CD4-positive, alpha-beta T cell treated with Interleukin-12 subunit alpha and Interleukin-12 subunit beta, for 1 hour (primary cell): ENCODE measurements around the gene CARS2.

Experiments used
- DNase-seq: peaks from one replicate; pipeline ENCODE4 v3.0.0-alpha.2; 2020

CARS2 gene

GRCh38 chr13:110650436-110650835, 55.5 kb downstream of the CARS2 start:
- no peak for DNase-seq

GRCh38 chr13:110649551-110649950, 56.4 kb downstream of the CARS2 start:
- DNase-seq, result no peak

GRCh38 chr13:110648848-110649421, 57.0 kb downstream of the CARS2 start:
- no peak for DNase-seq

DNA sequence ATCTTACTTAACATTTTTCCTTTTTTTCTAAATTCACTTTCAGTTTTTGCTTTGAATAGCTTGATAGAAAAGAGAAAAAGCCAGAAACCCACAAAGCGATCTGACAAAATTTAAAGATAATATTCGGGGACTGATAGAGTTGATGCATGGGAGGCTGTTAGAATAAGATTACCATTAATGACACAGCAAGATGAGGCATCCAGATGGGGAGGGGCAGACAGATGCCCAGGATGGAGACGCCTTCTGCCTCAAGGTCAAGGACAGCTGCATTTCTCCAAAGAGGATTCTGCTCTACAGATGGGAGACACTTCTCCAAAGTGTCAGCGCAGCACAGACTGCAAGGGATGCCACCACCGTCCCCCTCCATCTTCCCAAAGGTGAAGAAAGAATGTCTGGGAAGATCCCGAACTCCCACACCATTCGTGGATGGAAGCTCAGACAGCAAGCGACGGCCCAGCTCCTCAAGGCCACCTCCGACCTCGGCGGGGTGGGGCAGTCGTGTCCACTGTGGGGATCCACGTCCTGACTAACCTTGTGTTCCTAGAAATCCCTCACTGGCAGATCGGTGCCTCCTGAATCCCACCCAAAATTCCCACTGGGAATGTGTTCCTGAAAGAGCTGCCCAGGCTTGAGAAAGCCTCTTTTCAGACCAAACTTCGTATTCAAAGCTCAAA, 57.6 kb downstream of the CARS2 start:
- DNase-seq, result no peak

DNA sequence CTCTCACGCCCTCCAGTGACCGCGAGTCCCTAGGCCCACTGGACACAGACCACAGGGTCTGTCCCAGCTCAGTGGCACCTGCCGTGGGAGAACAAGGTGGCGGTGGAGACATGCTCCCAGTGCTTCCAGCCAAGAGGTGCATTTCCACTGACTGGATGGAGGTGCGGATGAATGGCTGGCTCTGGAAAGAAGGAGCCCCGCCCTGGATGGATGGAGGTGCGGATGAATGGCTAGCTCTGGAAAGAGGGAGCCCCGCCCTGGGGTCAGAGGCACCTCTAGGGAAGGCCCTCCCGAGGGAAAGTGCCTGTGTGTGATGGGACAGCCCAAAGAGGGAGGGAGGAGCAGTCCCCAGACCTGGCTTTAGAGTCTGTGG, 58.6 kb downstream of the CARS2 start:
- no peak for DNase-seq

GRCh38 chr13:110646442-110647364, 59.2 kb downstream of the CARS2 start:
- DNase-seq, result no peak

DNA sequence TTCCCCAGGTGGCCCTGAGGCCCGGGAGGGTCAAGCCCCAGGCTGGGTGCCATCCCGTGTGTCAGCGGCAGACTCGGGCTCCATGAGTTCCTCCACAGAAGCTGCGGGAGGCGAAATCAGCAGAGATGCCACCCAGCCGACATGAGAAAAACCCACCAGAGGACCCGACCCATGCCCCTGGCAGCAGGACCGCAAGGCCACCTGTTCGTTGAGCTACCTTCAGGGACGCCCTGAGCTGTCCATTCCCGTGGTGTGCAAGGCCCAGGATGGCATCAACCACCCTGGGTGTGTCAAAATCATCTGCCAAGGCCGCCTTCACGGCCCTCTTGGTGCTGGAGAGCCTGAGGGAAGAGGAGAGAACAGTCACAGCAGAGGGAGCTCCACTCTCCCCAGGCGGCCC, 60.2 kb downstream of the CARS2 start:
- no peak for DNase-seq

GRCh38 chr13:110644892-110645521, 60.9 kb downstream of the CARS2 start:
- peak; percentile 57 for DNase-seq

DNA sequence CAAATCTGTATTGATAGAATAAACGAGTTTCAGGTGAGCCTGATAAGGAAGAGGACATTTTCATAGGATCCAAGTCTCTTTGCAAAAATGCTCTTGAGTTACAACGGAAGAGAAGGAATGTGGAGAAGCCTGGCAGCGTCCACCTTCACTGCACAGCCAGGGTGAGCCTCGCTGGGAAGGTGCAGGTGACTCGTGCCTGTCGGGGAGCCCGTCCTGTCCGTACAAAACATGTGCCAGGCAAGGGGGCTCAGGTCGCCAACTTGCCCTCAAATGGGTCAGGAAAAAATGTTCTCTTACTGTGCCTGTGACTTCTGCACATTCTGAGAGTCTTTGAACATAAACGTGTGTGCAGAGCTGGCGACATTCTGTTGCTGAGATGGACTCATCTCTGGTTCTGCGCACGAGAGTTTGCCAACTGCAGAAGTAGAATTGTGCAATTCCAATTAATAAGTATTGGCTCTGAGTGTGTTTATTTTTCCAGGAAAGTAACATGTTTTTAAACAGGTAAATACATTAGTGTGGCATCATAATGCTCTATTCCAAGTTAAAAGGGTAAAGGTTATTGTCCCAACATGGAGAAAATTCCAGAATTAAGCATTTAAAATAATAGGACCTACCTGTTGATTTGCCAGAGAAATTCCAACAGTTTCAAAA, 62.0 kb downstream of the CARS2 start:
- DNase-seq, result no peak

DNA sequence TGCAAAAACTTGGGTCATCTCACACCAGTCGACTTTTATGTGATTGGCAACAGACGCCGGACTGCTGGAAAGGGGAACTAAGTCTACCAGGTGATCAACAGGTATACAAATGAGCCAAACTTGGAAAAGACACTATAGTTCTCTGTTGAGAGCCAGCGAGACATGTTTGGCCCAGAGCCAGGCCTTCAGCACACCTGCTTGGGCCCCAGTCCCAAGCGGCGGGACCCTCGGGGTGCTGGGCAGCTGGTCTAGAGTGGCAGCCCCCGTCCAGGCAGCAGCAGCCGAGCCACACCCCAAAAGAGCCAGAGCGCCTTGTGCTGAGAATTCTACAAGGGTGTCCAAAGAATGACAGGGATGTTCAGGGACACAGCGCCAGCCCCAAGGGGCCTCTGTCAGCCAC, 62.6 kb downstream of the CARS2 start:
- DNase-seq, result no peak

DNA sequence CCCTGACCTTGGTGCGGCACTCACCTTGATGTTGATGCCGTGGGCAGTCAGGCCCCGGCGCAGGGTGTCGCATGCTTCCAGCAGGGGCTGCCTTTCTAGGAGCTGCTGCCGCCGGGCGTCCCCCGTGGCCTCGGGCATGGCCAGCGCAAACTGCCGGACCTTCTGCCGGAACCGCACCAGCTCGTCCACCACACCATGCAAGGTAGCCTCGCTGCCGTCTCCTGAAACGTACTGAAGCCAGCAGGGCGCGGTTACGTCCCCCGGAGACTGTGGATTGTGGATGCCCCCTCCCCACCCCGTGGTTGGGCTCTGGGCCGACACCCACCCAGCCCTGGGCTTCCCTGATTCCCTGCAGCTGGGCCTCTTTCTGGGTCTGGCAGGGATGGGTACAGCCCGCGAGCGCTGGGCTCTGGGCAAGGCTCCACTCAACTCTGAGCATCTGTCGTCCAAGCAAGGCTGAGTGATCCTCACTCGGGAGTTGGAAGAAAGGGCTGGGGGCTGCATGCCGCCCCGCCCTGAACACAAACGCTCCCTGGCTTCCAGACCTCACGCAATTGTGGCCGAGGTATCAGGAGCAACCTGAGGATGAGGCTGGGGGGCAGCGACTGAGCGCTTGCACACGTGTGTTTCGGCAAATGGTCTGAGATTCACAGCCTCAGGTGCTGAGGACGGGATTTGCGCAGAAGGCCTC, 63.5 kb downstream of the CARS2 start:
- no peak for DNase-seq

DNA sequence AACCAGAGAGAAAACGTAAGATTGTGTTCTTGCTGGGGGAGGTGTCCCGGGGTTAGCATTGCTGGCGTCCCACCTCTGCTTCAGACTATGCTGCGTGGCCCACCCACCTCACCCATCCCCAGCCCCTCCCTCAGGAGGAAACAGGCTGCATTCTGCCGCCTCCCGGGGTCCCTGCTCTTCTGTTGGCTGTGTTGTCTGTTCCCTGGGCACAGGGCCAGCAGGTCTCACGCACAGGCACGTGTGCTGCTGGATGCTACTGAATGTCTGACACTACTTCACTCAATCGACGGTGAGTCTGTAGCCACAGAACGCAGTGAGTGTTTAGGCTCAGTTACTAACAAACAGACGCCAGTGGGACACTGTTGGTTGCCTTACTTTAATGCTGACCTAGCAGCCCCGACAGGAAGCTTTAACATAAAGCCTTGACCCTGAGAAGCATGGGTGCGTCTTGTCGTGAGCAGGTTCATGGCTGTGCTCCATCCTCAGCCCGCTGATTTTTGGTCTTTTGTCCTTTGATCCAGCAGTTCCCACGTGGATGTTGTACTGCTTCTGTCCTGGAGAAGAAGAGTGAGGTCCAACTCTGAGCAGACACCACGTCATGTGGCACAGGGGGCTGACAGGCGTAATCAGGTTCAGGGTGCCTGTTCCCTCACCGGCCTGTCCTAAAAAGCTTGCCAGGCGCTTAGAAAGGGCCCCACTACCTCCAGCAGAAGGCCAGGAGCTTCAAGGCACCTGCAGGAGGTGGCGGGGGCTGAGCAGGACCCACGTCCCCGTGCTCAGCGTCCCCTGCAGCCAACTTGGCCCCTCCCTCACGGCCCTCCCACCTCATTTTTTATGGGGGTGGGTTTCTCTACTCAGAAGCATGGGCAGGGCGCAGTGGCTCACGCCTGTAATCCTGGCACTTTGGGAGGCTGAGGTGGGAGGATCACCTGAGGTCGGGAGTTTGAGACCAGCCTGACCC, 64.6 kb downstream of the CARS2 start:
- DNase-seq, result no peak

DNA sequence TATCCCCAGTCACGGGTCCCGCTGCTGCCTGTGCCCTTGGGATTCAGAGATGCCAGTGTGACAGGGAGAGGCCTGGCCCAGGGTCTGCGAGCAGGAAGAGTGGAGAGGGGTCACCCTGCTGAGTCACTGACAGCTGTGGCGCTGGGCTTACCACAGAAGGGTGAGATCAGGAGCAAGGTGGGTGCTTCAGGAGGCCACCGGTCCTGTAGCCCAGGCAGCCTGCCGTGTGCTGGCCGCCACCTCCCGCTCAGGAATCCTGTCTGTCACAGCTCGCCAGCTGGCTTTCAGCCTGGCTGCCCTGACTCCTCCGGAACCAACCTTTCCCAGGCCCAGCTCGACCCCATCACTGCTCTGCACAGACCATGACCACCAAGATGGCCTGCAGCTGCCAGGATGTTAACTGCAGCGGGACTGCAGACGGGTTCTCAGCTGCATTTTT, 65.3 kb downstream of the CARS2 start:
- DNase-seq, result no peak

- DNase-seq, result no peak
These were observed 66.0 kb downstream of the CARS2 start for GRCh38 chr13:110639935-110640334.

DNA sequence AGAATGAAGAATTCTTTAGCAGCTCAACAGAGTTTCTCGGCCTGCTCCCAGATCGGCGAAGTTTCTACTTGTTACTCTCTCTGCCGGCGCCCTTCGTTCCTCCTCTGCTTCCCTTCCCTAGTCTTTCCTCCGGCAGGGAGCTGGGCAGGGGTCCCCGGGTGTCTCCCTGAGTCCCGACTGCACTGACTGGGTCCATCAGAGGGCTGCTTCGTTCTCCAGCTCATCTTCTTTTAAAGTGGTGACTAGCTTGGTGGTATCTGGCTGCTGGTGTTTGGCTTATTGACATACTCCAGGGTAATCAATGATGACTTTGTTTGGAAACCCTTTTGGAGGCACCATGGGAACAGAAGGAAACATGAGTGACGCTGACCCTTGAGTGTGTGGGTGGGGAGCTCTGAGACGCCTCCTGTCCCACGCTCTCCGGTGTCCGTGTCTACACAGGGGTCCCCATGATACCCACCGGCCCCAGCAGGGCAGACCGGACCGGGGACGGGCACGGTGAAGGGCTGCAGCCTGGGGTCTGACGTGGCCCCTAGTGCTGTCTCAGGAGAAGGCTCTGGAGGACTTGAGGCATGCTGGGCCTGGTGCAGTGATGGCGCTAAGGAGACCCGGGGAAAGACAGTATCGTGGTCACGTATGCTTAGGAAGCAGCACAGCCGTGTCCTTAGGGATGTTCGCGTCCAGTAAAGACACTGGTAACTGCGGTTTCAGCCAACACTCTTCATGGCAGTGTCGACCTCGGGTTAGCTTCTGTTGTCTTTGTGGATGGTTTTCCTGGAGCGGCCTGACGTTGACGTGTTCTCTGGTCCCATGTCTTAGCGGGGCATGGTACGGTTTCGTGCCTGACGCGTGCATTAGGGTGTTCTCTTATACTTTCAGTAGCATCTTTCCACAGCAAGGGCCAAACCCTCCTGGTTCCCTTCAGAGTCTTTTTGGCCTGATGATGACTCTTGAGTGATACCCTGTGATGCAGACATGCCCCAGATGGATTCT, 66.8 kb downstream of the CARS2 start:
- DNase-seq, result no peak

DNA sequence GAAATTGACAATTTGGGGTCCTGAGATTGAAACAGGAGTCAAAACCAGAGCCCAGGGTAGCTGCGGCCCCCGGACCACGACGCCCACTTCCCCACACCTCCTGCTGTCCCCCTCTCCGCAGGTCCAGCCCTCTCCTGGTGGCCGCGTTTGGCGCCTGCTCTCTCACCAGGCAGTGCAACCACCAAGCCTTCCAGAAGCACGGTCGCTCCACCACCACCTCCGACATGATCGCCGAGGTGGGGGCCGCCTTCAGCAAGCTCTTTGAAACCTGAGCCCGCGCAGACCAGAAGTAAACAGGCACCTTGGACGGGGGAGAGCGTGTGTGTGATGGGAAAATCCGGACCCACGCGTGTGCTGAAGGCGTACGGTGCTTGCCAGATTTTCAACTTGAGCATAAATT, 67.7 kb downstream of the CARS2 start:
- DNase-seq, result no peak

- DNase-seq, result no peak
These were observed 68.2 kb downstream of the CARS2 start for GRCh38 chr13:110637747-110638146.

DNA sequence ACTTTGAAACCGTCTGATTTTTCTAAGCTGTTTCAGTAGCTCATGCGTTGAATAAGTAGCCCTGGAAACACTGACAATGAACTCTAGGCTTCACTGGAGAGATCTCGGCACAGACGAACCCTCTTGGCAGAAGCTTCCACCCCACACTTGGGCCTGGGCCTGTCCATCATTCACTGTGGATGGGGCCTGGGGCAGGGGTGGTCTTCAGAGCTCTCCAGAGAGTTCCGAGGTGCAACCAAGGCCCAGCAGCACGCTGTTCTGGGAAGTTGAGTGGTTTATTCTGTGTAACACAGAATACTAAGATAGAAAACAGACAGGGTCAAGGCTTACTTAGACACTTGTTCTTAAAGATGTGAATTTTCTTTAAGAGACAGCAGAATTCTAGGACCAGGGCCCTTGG, 68.6 kb downstream of the CARS2 start:
- DNase-seq, result no peak

DNA sequence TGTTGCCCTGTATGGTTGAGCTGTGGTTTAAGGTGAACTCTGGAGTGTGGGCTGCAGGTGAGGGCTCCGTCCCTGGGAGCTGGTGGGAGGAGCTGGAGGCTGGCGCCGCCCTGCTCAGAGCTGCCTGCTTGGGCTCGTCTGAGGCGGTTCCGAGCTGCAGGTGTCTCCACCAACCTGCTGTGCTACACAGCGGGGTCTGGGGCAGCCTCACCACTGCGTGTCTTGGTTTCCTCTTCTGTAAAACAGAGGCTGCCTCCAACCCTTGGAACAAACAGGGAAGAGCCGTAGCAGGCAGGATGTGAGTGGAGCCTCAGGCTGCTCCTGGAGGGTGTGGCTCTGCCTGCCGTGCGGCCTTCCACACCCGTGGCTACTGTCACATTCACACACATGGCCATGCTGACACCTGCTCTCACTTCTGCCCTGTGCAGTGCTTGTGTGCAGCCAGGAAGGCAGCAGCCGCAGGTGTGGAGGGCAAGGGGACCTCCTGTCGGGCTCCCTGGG, 69.2 kb downstream of the CARS2 start:
- no peak for DNase-seq

DNA sequence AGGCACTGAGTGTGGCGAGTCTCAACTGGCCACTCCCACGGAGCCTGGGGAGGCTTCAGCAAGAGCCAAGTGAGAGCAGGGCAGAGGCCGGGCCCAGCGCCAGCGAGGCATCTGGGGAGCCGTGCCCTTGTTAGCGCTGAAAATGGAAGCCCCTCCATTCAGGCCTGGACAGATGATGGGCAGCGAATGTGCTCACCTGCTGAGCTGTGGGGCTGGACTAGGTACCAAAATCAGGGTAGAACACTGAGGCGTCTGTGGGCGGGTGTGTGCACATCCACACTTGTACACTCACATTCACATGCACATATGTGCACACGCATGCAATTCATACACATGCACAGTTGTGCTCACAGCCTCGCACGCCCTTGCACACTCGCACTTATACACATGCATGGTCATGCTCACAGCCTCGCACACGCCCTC, 69.9 kb downstream of the CARS2 start:
- no peak for DNase-seq
